Muscle of back (tissue), 11 donors: Measurements from ENCODE around the gene WFDC10A. TPM values are rescaled to one million over a fixed set of nuclear protein-coding genes. Genes with fewer than 3 reads are reported as not detected.
"Not testable (repeated sequence)": the region's sequence is repeated elsewhere in the genome, so short reads cannot be mapped to it uniquely, and the experiment has no call there.

Experiments
- DNase-seq, 3 donors: peaks; one replicate each; pipeline versions ENCODE4 v3.0.0 to v3.0.0-alpha.2; 2013
- polyA plus RNA-seq, 10 donors: library from polyadenylated mRNA; unstranded; fragments of 120-200 nt; gene quantifications; one replicate each; pipeline ENCODE4 v1.2.1, GENCODE V29; 2013; ENCODE audit not compliant: insufficient read length in 10 of 10

WFDC10A gene
- polyA plus RNA-seq, 10 donors = not detected

DNA sequence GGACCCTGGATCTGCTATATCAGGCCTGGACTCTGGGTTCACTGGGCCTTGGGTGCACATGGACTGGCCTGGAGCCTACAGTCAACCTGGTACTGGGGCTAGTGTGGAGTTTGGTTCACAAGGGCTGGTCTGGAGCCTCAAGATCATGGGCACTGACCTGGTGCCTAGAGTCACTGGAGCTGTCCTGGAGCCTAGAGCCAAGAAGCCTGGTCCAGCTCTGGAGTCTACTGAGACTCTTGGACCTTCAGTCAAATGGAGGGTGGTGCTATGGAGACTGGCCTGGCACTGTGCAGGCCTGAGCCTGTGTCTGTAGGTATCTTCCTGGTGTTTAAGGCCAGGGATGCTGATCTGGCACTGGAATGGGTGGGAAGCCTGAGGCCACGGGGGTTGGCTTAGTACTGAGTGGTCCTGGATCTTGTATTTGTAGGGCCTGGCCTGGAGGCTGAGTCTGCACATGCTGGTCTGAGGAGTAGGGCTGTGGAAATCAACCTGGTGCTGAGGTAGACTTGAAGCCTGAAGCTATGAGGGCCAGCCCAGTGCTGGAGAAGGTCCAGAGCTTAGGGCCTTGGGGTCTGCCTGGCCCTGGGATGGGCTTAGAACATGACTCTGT is 18.0 kb downstream of the WFDC10A start:
- no peak for DNase-seq

DNA sequence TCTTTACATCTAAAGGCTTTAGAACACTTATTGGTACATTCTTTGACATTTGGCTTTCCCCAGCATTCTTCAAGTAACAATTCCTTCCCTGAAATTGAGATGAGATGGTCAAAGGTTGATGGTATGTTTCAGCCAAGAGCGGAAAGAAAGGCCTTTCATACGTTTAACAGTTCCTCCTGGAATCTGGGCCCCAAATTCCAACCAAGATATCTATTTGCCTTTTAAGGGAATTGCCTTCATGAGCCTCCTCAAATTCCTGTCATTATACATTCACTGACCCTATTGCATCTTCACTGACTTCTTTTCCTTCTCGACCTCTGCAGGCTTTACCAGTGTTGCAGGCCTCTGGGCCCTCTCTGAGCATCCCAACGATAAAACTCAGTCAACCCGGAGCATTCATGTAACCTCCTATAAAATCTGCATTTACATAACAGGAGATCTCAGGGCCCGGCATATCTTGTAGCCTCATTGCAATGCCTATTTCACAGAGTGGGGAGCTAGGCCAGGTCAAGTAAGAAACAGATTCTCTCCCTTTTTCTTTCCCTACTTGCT is 19.8 kb downstream of the WFDC10A start:
- no peak for DNase-seq

DNA sequence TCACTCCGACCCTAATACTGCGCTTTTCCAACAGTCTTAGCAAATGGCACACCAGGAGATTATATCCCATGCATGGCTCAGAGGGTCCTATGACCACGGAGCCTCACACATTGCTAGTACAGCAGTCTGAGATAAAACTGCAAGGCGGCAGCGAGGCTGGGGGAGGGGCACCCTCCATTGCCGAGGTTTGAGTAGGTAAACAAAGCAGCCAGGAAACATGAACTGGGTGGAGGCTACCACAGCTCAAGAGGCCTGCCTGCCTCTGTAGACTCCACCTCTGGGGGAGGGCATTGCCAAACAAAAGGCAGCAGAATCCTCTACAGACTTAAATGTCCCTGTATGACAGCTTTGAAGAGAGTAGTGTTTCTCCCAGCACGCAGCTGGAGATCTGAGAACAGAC is 22.2 kb downstream of the WFDC10A start:
- not testable (repeated sequence) for DNase-seq

DNA sequence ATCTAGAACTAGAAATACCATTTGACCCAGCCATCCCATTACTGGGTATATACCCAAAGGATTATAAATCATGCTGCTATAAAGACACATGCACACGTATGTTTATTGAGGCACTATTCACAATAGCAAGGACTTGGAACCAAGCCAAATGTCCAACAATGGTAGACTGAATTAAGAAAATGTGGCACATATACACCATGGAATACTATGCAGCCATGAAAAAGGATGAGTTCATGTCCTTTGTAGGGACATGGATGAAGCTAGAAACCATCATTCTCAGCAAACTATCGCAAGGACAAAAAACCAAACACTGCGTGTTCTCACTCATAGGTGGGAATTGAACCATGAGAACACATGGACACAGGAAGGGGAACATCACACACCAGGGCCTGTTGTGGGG is 27.5 kb downstream of the WFDC10A start:
- not testable (repeated sequence) for DNase-seq

DNA sequence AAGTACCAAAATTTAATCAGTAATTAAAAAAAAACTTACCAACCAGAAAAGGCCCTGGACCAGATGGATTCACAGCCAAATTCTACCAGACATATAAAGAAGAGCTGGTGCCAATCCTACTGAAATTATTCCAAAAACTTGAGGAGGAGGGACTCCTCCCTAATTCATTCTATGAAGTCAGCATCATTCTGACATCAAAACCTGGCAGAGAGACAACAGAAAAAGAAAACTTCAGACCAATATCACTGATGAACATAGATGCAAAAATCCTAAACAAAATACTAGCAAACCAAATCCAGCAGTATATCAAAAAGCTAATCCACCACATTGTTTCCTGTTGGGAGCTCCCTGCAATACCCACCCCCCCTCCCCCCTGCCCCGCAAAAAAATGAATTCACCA is 40.6 kb downstream of the WFDC10A start, which contains the start of gene WFDC11:
TSS of gene WFDC11 (minus strand) at position 101 of the 400 bp plus-strand sequence. CDS start 19,639 bp downstream, outside the sequence.
- no peak for DNase-seq

DNA sequence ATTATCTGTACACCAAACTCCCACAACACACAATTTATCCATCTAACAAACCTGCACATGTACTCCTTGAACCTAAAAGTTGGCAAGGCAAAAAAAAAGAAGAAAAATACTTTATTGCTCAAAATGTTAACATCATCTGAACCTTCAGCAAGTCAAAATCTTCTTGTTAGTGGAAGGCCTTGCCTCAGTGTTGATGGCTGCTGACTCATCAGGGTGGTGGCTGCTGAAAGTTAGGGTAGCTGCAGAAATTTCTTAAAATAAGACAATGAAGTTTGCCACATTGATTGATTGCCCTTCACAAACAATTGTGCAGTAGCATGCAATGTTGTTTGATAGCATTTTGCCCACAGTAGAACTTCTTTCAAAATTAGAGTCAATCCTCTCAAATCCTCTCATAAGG is 43.2 kb downstream of the WFDC10A start:
- no peak for DNase-seq

DNA sequence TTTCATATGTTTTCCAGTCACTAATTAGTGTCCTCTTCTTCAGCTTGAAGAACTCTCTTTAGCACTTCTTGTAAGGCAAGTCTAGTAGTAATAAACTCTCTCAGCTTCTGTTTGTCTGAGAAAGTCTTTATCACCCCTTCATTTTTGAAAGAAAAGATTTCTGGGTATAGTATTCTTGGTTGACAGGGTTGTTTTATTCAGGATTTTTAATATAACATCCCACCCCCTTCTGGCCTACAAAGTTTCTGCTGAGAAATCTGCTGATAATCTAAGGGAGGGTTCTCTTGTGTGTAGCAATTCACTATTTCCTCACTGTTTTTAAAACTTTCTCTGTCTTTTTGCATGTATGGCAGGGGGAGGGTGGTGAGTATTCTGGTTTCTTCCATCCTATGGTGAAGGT is 50.1 kb downstream of the WFDC10A start:
- no peak for DNase-seq

Other genes with a start within 250 kb of the WFDC10A start
- 10 to 100 TPM; 17.2 to 26.4 (median 22.8) TPM for gene DBNDD2, start 221.4 kb upstream of the WFDC10A start, polyA plus RNA-seq
- 10 to 100 TPM; 61.2 to 79.5 (median 71.6) TPM for gene PIGT, start 213.6 kb upstream of the WFDC10A start, polyA plus RNA-seq
- gene WFDC2, start 160.0 kb upstream of the WFDC10A start, polyA plus RNA-seq = 1 to 10 TPM in 1 of 10 donors, under 1 TPM in 6, not detected in 3; 0.26 to 1.9 (median 0.77) TPM
- gene SPINT3, start 114.1 kb upstream of the WFDC10A start, polyA plus RNA-seq = not detected
- gene WFDC6, start 90.3 kb upstream of the WFDC10A start, polyA plus RNA-seq = not detected
- gene EPPIN, start 82.3 kb upstream of the WFDC10A start, polyA plus RNA-seq = under 1 TPM in 2 of 10 donors, not detected in 8; 0.11 to 0.16 TPM
- gene WFDC8, start 50.5 kb upstream of the WFDC10A start, polyA plus RNA-seq = not detected
- gene WFDC9, start 1.5 kb downstream of the WFDC10A start, polyA plus RNA-seq = not detected
- not detected for gene WFDC11, start 40.5 kb downstream of the WFDC10A start, polyA plus RNA-seq
- gene WFDC13, start 72.3 kb downstream of the WFDC10A start, polyA plus RNA-seq = not detected
- not detected for gene WFDC10B, start 75.3 kb downstream of the WFDC10A start, polyA plus RNA-seq
- gene SPINT4, start 92.6 kb downstream of the WFDC10A start, polyA plus RNA-seq = not detected
- gene WFDC3, start 162.1 kb downstream of the WFDC10A start, polyA plus RNA-seq = 1 to 10 TPM in 3 of 10 donors, under 1 TPM in 5, not detected in 2; 0.32 to 2.0 (median 0.76) TPM
- 10 to 100 TPM; 33.4 to 61.4 (median 49.6) TPM for gene DNTTIP1, start 162.2 kb downstream of the WFDC10A start, polyA plus RNA-seq
- 10 to 100 TPM; 22.4 to 53.7 (median 32.7) TPM for gene UBE2C, start 182.9 kb downstream of the WFDC10A start, polyA plus RNA-seq
- 1,000 to 10,000 TPM; 3,292 to 7,026 (median 6,344) TPM for gene TNNC2, start 197.6 kb downstream of the WFDC10A start, polyA plus RNA-seq
- gene SNX21, start 204.1 kb downstream of the WFDC10A start, polyA plus RNA-seq = 10 to 100 TPM; 17.9 to 25.7 (median 19.4) TPM
- gene ACOT8, start 227.7 kb downstream of the WFDC10A start, polyA plus RNA-seq = 10 to 100 TPM; 16.0 to 21.7 (median 19.5) TPM
- gene ZSWIM3, start 227.9 kb downstream of the WFDC10A start, polyA plus RNA-seq = 1 to 10 TPM; 3.3 to 3.9 (median 3.7) TPM